Body of pancreas (tissue), 4 donors: Measurements from ENCODE around the gene MBD3. TPM values are rescaled to one million over a fixed set of nuclear protein-coding genes. Genes with fewer than 3 reads are reported as not detected.

ENCODE experiments used
- ATAC-seq: fragments of 150-250 bp; one replicate; pipeline ENCODE4 v1.9.1; 2016
- DNase-seq, 4 donors: peaks; one replicate each; pipeline ENCODE4 v3.0.0-alpha.2; 2019
- H3K27ac ChIP-seq, 4 donors: fragments of 200-600 bp; sonication (generic); 1 replicate in 3 of 4; 2 replicates in 1 of 4; pipeline versions ENCODE4 v1.5.1 to v1.6.1; 2016 to 2019; ENCODE audit warnings: mild to moderate bottlenecking in 1 of 4, mixed read lengths in 1 of 4, moderate library complexity in 1 of 4
- H3K27me3 ChIP-seq, 2 donors: fragments of 200-600 bp; sonication (generic); one replicate each; pipeline ENCODE4 v1.6.0; 2016; ENCODE audit warnings: mild to moderate bottlenecking in 1 of 2
- H3K36me3 ChIP-seq, 2 donors: fragments of 200-600 bp; sonication (generic); replicated peaks in 1 of 2; 2 replicates each; pipeline ENCODE4 v1.5.1; 2016; ENCODE audit warnings: low read depth in 2 of 2; ENCODE audit not compliant: insufficient read depth in 1 of 2
- H3K4me1 ChIP-seq: fragments of 200-600 bp; sonication (generic); one replicate; pipeline ENCODE4 v1.6.0; 2016
- H3K4me3 ChIP-seq, 2 donors: fragments of 200-600 bp; sonication (generic); 1 replicate in 1 of 2; 2 replicates in 1 of 2; pipeline ENCODE4 v1.5.1; 2016 to 2019
- H3K9me3 ChIP-seq, 3 donors: fragments of 200-600 bp; sonication (generic); 1 replicate in 2 of 3; 2 replicates in 1 of 3; pipeline ENCODE4 v1.5.1; 2016
- POLR2A ChIP-seq, 3 donors: fragments of 450-650 bp; IDR thresholded peaks; one replicate each; pipeline ENCODE4 v1.6.1; 2016; ENCODE audit warnings: antibody characterized with exemption in 3 of 3, mild to moderate bottlenecking in 2 of 3
- WGBS, 2 donors: methylation state at CpG; one replicate each; pipeline ENCODE4 v1.1.5; 2017; 5-methylcytosine and 5-hydroxymethylcytosine counted together
- intact Hi-C: fragments of 100-400 bp; cut with DNase I; formaldehyde crosslinking; loops from one replicate; pipeline ENCODE4 v1.15.1; 2023
- total RNA-seq, 2 donors: library from RNA; depleted of rRNA; stranded (reverse); fragments of >200 nt; gene quantifications; one replicate each; pipeline ENCODE4 v1.1.0, GENCODE V29; 2016
- TF ChIP-seq, protein P1 (sequence below), 7 experiments: fragments of 450-650 bp in 4 of 7; fragments of 200-600 bp in 3 of 7; sonication (generic) in 3 of 7; IDR thresholded peaks; one replicate each; pipeline ENCODE4 v1.5.1; 2016 to 2019; ENCODE audit warnings: antibody characterized with exemption in 7 of 7

MBD3 gene
- total RNA-seq, 2 donors from 2014 or later = 37.4 to 91.6 TPM

DNA sequence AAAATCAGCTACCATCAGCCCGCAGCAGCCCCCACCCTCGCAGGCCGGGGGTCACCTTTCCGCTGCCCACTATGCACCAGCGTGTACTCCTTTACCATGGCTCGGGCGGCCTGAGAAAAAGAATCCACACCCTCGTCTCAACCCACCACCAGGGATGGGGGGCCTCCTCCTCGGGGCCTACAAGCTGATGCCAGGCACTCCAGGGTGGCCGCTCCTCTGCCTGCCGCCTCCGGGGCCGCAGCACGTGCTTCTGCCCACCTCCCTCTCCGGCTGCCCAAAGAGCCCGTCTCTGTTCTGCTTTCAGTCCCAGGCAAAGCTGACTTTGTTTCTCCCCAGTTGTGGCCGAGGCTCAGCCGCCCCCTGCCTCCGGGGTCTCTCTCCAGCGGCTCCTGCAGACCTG is 13.4 kb downstream of the MBD3 start:
- H3K9me3 ChIP-seq = no peaks in the 10 kb centered on the region
- H3K4me3 ChIP-seq = no peak overlapping the region
- H3K27ac ChIP-seq = no peak overlapping the region
- WGBS, 2 donors = 95 to 96% methylated on average over 20 of the region's 20 CpGs
- no peaks in the 10 kb centered on the region for H3K4me1 ChIP-seq
- DNase-seq (no peak), ATAC-seq (no peak)
- TF ChIP-seq POLR2A (IDR thresholded peaks at IDR 0.05) = no peak
- TF ChIP-seq, protein P1, sequence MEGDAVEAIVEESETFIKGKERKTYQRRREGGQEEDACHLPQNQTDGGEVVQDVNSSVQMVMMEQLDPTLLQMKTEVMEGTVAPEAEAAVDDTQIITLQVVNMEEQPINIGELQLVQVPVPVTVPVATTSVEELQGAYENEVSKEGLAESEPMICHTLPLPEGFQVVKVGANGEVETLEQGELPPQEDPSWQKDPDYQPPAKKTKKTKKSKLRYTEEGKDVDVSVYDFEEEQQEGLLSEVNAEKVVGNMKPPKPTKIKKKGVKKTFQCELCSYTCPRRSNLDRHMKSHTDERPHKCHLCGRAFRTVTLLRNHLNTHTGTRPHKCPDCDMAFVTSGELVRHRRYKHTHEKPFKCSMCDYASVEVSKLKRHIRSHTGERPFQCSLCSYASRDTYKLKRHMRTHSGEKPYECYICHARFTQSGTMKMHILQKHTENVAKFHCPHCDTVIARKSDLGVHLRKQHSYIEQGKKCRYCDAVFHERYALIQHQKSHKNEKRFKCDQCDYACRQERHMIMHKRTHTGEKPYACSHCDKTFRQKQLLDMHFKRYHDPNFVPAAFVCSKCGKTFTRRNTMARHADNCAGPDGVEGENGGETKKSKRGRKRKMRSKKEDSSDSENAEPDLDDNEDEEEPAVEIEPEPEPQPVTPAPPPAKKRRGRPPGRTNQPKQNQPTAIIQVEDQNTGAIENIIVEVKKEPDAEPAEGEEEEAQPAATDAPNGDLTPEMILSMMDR (IDR thresholded peaks at IDR 0.05) = no peak
- intact Hi-C loops = no loop called here
- H3K27me3 ChIP-seq = no peaks in the 10 kb centered on the region
- peaks cover 8 to 12% of the 10 kb centered on the region in 2 donors for H3K36me3 ChIP-seq

GRCh38 chr19:1577929-1578618 is 14.6 kb downstream of the MBD3 start:
- Histone ChIP-seq H3K4me3 (no peak overlapping the region), H3K4me1 (no peaks in the 10 kb centered on the region), H3K9me3 (no peaks in the 10 kb centered on the region), H3K36me3 (peaks cover 8 to 10% of the 10 kb centered on the region in 2 donors), H3K27me3 (no peaks in the 10 kb centered on the region), H3K27ac (no peak overlapping the region)
- ATAC-seq = no peak
- TF ChIP-seq, protein P1 (IDR thresholded peaks at IDR 0.05) = no peak
- no peak for TF ChIP-seq POLR2A (IDR thresholded peaks at IDR 0.05)
- intact Hi-C loops = no loop called here
- WGBS, 2 donors = 91 to 96% methylated on average over 27 to 46 of the region's 49 CpGs
- DNase-seq = no peak

GRCh38 chr19:1577090-1577928 is 15.4 kb downstream of the MBD3 start:
- no peak for DNase-seq
- no peak overlapping the region for H3K27ac ChIP-seq
- ATAC-seq = no peak

GRCh38 chr19:1576242-1577089 is 16.2 kb downstream of the MBD3 start:
- Histone ChIP-seq H3K27ac (no peak overlapping the region), H3K9me3 (no peaks in the 10 kb centered on the region), H3K4me3 (no peak overlapping the region), H3K36me3 (peaks cover 8 to 10% of the 10 kb centered on the region in 2 donors), H3K27me3 (no peaks in the 10 kb centered on the region), H3K4me1 (no peaks in the 10 kb centered on the region)
- WGBS, 2 donors = 85 to 98% methylated on average over 7 to 30 of the region's 30 CpGs
- ATAC-seq (no peak), DNase-seq (no peak)
- intact Hi-C loops = no loop called here
- TF ChIP-seq, protein P1 (IDR thresholded peaks at IDR 0.05) = no peak

More at GRCh38 chr19:1577090-1577928, 15.4 kb downstream of the MBD3 start:
- Histone ChIP-seq H3K4me1 (no peaks in the 10 kb centered on the region), H3K36me3 (peaks cover 8 to 10% of the 10 kb centered on the region in 2 donors), H3K9me3 (no peaks in the 10 kb centered on the region), H3K4me3 (no peak overlapping the region), H3K27me3 (no peaks in the 10 kb centered on the region)
- TF ChIP-seq, protein P1 (IDR thresholded peaks at IDR 0.05) = no peak
- TF ChIP-seq POLR2A (IDR thresholded peaks at IDR 0.05) = no peak
- intact Hi-C loops = no loop called here
- 82 to 96% methylated on average over 5 to 36 of the region's 41 CpGs for WGBS, 2 donors
